OCI-LY7 (cell line): ENCODE measurements around the gene SH2D3C.

Experiments used
- CTCF ChIP-seq: fragments of 200-600 bp; sonication (generic); conservative IDR thresholded peaks from 2 replicates; pipeline ENCODE4 v1.5.1; 2014; ENCODE audit warnings: mild to moderate bottlenecking, antibody characterized with exemption, low read length, moderate library complexity, mixed read lengths
- EZH2phosphoT487 ChIP-seq: fragments of 200-600 bp; sonication (generic); IDR thresholded peaks from 2 replicates; pipeline ENCODE4 v1.6.1; 2018; ENCODE audit warnings: low read depth, borderline replicate concordance, mild to moderate bottlenecking, mixed run types, antibody characterized with exemption, low read length, moderate library complexity, mixed read lengths

- TF ChIP-seq CTCF (no peak), EZH2phosphoT487 (no peak)
Measured at GRCh38 chr9:127779136-127779981, 893 bp upstream of the SH2D3C start.
